OCI-LY1 (cell line): ENCODE data around the gene SLC39A11.
"Not testable (repeated sequence)": the region's sequence is repeated elsewhere in the genome, so short reads cannot be mapped to it uniquely, and the experiment has no call there.

Experiments
- H2AFZ ChIP-seq: fragments of 200-600 bp; sonication (generic), shearing (Covaris generic); 2 replicates; pipeline ENCODE4 v1.6.0; 2014; ENCODE audit warnings: antibody characterized with exemption, mild to moderate bottlenecking, low read length
- H3F3A ChIP-seq: fragments of 200-600 bp; sonication (generic), shearing (Covaris generic); 2 replicates; pipeline ENCODE4 v1.6.0; 2014; ENCODE audit warnings: mild to moderate bottlenecking, antibody characterized with exemption, low read length, moderate library complexity; ENCODE audit not compliant: insufficient read depth
- H3K27ac ChIP-seq: fragments of 200-600 bp; sonication (generic); 2 replicates; pipeline ENCODE4 v1.5.1; 2014; ENCODE audit warnings: low read length, mixed run types, mild to moderate bottlenecking, low read depth; ENCODE audit not compliant: poor library complexity, severe bottlenecking
- H3K27me3 ChIP-seq: fragments of 200-600 bp; sonication (generic); 2 replicates; pipeline ENCODE4 v1.6.0; 2014; ENCODE audit warnings: antibody characterized with exemption, mild to moderate bottlenecking, low read length, moderate library complexity; ENCODE audit not compliant: insufficient read depth
- H3K36me3 ChIP-seq: fragments of 200-600 bp; sonication (generic); 2 replicates; pipeline ENCODE4 v1.6.1; 2014; ENCODE audit warnings: mild to moderate bottlenecking, antibody characterized with exemption, low read length, moderate library complexity, mixed read lengths; ENCODE audit not compliant: insufficient read depth
- H3K4me1 ChIP-seq: fragments of 200-600 bp; sonication (generic); 2 replicates; pipeline ENCODE4 v1.5.1; 2014; ENCODE audit warnings: mild to moderate bottlenecking, low read length, moderate library complexity; ENCODE audit not compliant: insufficient read depth, severe bottlenecking
- H3K4me2 ChIP-seq: fragments of 200-600 bp; sonication (generic), shearing (Covaris generic); 2 replicates; pipeline ENCODE4 v1.6.1; 2014; ENCODE audit warnings: low read length
- H3K4me3 ChIP-seq: fragments of 200-600 bp; sonication (generic); 2 replicates; pipeline ENCODE4 v1.5.1; 2014; ENCODE audit warnings: low read length, low read depth, mild to moderate bottlenecking, mixed read lengths; ENCODE audit not compliant: poor library complexity, severe bottlenecking
- H3K79me2 ChIP-seq: fragments of 200-600 bp; shearing (Covaris generic); 2 replicates; pipeline ENCODE4 v1.6.1; 2016; ENCODE audit warnings: mixed run types, low read length, mixed read lengths; ENCODE audit not compliant: insufficient read depth
- H3K9ac ChIP-seq: fragments of 200-600 bp; sonication (generic), shearing (Covaris generic); 2 replicates; pipeline ENCODE4 v1.6.1; 2014; ENCODE audit warnings: mild to moderate bottlenecking, low read length, mixed read lengths
- H3K9me2 ChIP-seq: fragments of 200-600 bp; sonication (generic), shearing (Covaris generic); 2 replicates; pipeline ENCODE4 v1.6.1; 2014; ENCODE audit warnings: low read depth, mild to moderate bottlenecking, low read length, mixed read lengths
- H3K9me3 ChIP-seq: fragments of 200-600 bp; shearing (Covaris generic); 2 replicates; pipeline ENCODE4 v1.6.1; 2014; ENCODE audit warnings: low read length, mixed read lengths
- H4K20me1 ChIP-seq: fragments of 200-600 bp; sonication (generic), shearing (Covaris generic); 2 replicates; pipeline ENCODE4 v1.6.0; 2016; ENCODE audit warnings: mild to moderate bottlenecking, low read length; ENCODE audit not compliant: insufficient read depth
- CTCF ChIP-seq: fragments of 200-600 bp; sonication (generic), shearing (Covaris generic); IDR thresholded peaks from 2 replicates; pipeline ENCODE4 v1.5.1; 2017; ENCODE audit warnings: mild to moderate bottlenecking, antibody characterized with exemption, low read length, moderate library complexity, mixed read lengths
- EZH2 ChIP-seq: fragments of 200-600 bp; sonication (generic), shearing (Covaris generic); IDR thresholded peaks from 2 replicates; pipeline ENCODE4 v1.8.0; 2017; ENCODE audit warnings: borderline replicate concordance, mixed run types, mild to moderate bottlenecking, antibody characterized with exemption, low read length, moderate library complexity, mixed read lengths

The SLC39A11 gene

DNA sequence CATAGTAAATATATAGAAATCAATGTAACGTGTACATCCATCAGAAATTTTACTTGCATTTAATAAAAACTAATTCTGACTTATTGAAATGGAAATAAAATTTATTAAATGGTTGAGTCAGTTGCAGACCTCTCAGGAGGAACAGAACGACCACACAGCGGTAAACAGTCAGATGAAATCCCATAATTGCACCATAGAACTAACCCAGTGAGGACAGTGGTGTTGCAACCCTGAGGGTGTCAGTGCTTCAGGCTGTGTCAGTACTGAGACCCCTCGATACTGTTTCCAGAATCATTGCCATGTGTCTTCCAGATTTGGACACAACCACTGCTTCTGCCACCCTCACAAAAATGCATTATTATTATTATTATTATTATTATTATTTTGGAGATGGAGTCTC, 43.3 kb upstream of the SLC39A11 start:
- no peak overlapping the region for H3K27ac ChIP-seq
- H3K36me3 ChIP-seq = no peaks in the 10 kb centered on the region
- TF ChIP-seq EZH2 = no peak
- no peak for TF ChIP-seq CTCF
- no peak overlapping the region for H3K9ac ChIP-seq
- H3K4me3 ChIP-seq = no peak overlapping the region
- H3K4me1 ChIP-seq = peaks cover 5% of the 10 kb centered on the region
- no peaks in the 10 kb centered on the region for H3K9me3 ChIP-seq
- no peaks in the 10 kb centered on the region for H3K27me3 ChIP-seq
- no peak overlapping the region for H3K4me2 ChIP-seq
- no peaks in the 10 kb centered on the region for H4K20me1 ChIP-seq
- no peaks in the 10 kb centered on the region for H3F3A ChIP-seq
- H3K79me2 ChIP-seq = no peaks in the 10 kb centered on the region
- no peak overlapping the region for H2AFZ ChIP-seq
- no peaks in the 10 kb centered on the region for H3K9me2 ChIP-seq

- H3K4me2 ChIP-seq = no peak overlapping the region
Measured at GRCh38 chr17:73133911-73134649, 41.6 kb upstream of the SLC39A11 start.

DNA sequence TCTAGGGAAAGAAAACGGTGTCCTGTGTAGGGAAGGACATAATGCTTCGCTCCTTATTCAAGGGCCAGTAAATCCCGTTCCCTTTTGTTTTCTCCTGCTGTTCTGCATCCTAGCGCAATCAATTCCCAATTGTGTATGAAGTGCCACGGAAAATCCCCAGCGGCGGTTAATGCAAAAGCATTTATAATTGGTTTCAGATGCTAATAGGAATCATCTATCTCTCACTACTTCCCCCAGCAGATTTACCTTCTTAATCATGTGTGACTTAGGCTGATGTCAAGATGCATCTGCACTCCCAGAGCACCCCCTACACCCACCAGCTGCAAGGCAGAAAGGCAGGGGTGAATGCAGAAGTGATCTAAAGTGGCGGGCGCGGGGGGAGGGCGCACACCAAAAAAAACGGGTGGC, 39.6 kb upstream of the SLC39A11 start:
- Histone ChIP-seq H3K79me2 (no peaks in the 10 kb centered on the region), H3K4me3 (no peak overlapping the region), H3K4me1 (peaks cover 5% of the 10 kb centered on the region), H3K27ac (no peak overlapping the region), H3K36me3 (no peaks in the 10 kb centered on the region), H3F3A (no peaks in the 10 kb centered on the region), H3K9me2 (no peaks in the 10 kb centered on the region), H3K9ac (no peak overlapping the region), H3K27me3 (no peaks in the 10 kb centered on the region), H3K9me3 (no peaks in the 10 kb centered on the region), H3K4me2 (no peak overlapping the region), H4K20me1 (no peaks in the 10 kb centered on the region), H2AFZ (no peak overlapping the region)
- TF ChIP-seq EZH2 = no peak
- no peak for TF ChIP-seq CTCF

More at GRCh38 chr17:73133911-73134649, 41.6 kb upstream of the SLC39A11 start:
- Histone ChIP-seq H3K27me3 (no peaks in the 10 kb centered on the region), H3K9me2 (no peaks in the 10 kb centered on the region), H3K36me3 (no peaks in the 10 kb centered on the region), H3K9ac (no peak overlapping the region), H2AFZ (no peak overlapping the region; the same call in 1 of the 2 replicates), H4K20me1 (no peaks in the 10 kb centered on the region), H3F3A (no peaks in the 10 kb centered on the region), H3K4me3 (no peak overlapping the region), H3K79me2 (no peaks in the 10 kb centered on the region), H3K27ac (no peak overlapping the region), H3K9me3 (no peaks in the 10 kb centered on the region), H3K4me1 (peaks cover 5% of the 10 kb centered on the region)
- no peak for TF ChIP-seq EZH2
- TF ChIP-seq CTCF = no peak

GRCh38 chr17:73131439-73131838, 39.0 kb upstream of the SLC39A11 start:
- not testable (repeated sequence) for H3K27me3 ChIP-seq, H2AFZ ChIP-seq, H3F3A ChIP-seq, H3K79me2 ChIP-seq, H3K4me3 ChIP-seq, H3K4me1 ChIP-seq, H3K9ac ChIP-seq, H3K9me2 ChIP-seq, H3K27ac ChIP-seq, H3K4me2 ChIP-seq, H4K20me1 ChIP-seq, H3K9me3 ChIP-seq, H3K36me3 ChIP-seq
